HEK293T (cell line): ENCODE data around the gene TMEM106C.

Experiments
- CTCF ChIA-PET: fragments of 350-600 bp; formaldehyde crosslinking; extraction: SDS; loops from one replicate; lab custom pipeline; 2021; ENCODE audit warnings: antibody characterized with exemption, inconsistent platforms; lab: Yijun Ruan, JAX
- POLR2A ChIA-PET: fragments of 350-600 bp; formaldehyde crosslinking; extraction: SDS; loops from one replicate; lab custom pipeline; 2020; ENCODE audit warnings: antibody characterized with exemption, inconsistent platforms; lab: Yijun Ruan, JAX
- DNase-seq: peaks from one replicate; pipeline ENCODE4 v3.0.0; 2012; ENCODE audit warnings: mixed read lengths; ENCODE audit errors: extremely low spot score
- ARNT ChIP-seq: fragments of 450-650 bp; IDR thresholded peaks from 2 replicates; pipeline ENCODE4 v1.6.1; 2017; ENCODE audit warnings: mild to moderate bottlenecking
- BHLHE40 ChIP-seq: fragments of 450-650 bp; IDR thresholded peaks from 2 replicates; pipeline ENCODE4 v1.6.1; 2016; ENCODE audit warnings: mild to moderate bottlenecking, moderate library complexity, borderline replicate concordance
- CTBP1 ChIP-seq: fragments of 450-650 bp; IDR thresholded peaks from 2 replicates; pipeline ENCODE4 v1.6.1; 2016; ENCODE audit warnings: borderline replicate concordance
- ELF4 ChIP-seq: fragments of 450-650 bp; IDR thresholded peaks from 2 replicates; pipeline ENCODE4 v1.6.1; 2017; ENCODE audit warnings: antibody characterized with exemption
- FOXA1 ChIP-seq: fragments of 450-650 bp; IDR thresholded peaks from 2 replicates; pipeline ENCODE4 v1.6.1; 2016; ENCODE audit warnings: mild to moderate bottlenecking
- FOXK2 ChIP-seq: fragments of 450-650 bp; IDR thresholded peaks from 2 replicates; pipeline ENCODE4 v1.6.1; 2016; ENCODE audit warnings: mild to moderate bottlenecking
- FOXM1 ChIP-seq: fragments of 450-650 bp; IDR thresholded peaks from 2 replicates; pipeline ENCODE4 v1.6.1; 2017; ENCODE audit warnings: mild to moderate bottlenecking, borderline replicate concordance
- HDGF ChIP-seq: fragments of 450-650 bp; IDR thresholded peaks from 2 replicates; pipeline ENCODE4 v1.6.1; 2017; ENCODE audit warnings: antibody characterized with exemption, borderline replicate concordance
- L3MBTL2 ChIP-seq: fragments of 450-650 bp; conservative IDR thresholded peaks from 2 replicates; pipeline ENCODE4 v1.6.1; 2016; ENCODE audit warnings: mild to moderate bottlenecking
- LEF1 ChIP-seq: fragments of 450-650 bp; IDR thresholded peaks from 2 replicates; pipeline ENCODE4 v1.6.1; 2017; ENCODE audit warnings: mild to moderate bottlenecking, borderline replicate concordance
- NFRKB ChIP-seq: fragments of 450-650 bp; IDR thresholded peaks from 2 replicates; pipeline ENCODE4 v1.6.1; 2016; ENCODE audit warnings: mild to moderate bottlenecking, moderate library complexity
- PKNOX1 ChIP-seq: fragments of 450-650 bp; IDR thresholded peaks from 2 replicates; pipeline ENCODE4 v1.6.1; 2016
- SP1 ChIP-seq: fragments of 450-650 bp; IDR thresholded peaks from 2 replicates; pipeline ENCODE4 v1.6.1; 2017
- SUZ12 ChIP-seq: fragments of 450-650 bp; IDR thresholded peaks from 2 replicates; pipeline ENCODE4 v1.6.1; 2016; ENCODE audit warnings: mild to moderate bottlenecking
- TARDBP ChIP-seq: fragments of 450-650 bp; IDR thresholded peaks from 2 replicates; pipeline ENCODE4 v1.6.1; 2016
- ZNF384 ChIP-seq: fragments of 450-650 bp; IDR thresholded peaks from 2 replicates; pipeline ENCODE4 v1.6.1; 2016

TMEM106C gene

DNA sequence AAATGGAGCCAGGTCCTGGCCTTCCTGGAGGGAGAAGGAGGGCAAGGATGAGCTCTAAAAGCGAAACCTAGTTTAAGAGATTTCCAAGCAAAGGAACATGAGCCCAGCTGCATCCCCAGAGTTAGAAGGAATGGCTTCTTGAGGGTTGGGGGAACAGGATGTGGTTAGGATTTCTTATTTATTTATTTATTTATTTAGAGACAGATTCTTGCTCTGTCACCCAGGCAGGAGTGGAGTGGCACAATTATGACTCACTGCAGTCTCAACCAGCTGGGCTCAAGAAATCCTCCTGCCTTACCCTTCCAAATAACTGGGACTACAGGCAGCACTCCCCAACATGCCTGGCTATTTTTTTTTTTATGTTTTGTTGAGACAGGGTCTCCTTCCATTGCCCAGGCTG lies 25.3 kb upstream of the TMEM106C start:
- DNase-seq, result no peak
- CTCF ChIA-PET, result interaction anchor here (1.0 kb wide), 1 partner anchor 11 kb away, joined by 5 read pairs; no protein-coding TSS in a partner anchor
- POLR2A ChIA-PET, result interaction anchor here (0.7 kb wide), 1 partner anchor 17 kb away, joined by 3 read pairs; no protein-coding TSS in a partner anchor
- no peak for TF ChIP-seq SUZ12
- no peak for TF ChIP-seq TARDBP
- TF ChIP-seq ARNT, result no peak
- TF ChIP-seq LEF1, result no peak
- no peak for TF ChIP-seq NFRKB
- no peak for TF ChIP-seq PKNOX1
- no peak for TF ChIP-seq HDGF
- TF ChIP-seq ELF4, result no peak
- no peak for TF ChIP-seq FOXM1
- TF ChIP-seq BHLHE40, result no peak
- TF ChIP-seq FOXA1, result no peak
- TF ChIP-seq SP1, result no peak

DNA sequence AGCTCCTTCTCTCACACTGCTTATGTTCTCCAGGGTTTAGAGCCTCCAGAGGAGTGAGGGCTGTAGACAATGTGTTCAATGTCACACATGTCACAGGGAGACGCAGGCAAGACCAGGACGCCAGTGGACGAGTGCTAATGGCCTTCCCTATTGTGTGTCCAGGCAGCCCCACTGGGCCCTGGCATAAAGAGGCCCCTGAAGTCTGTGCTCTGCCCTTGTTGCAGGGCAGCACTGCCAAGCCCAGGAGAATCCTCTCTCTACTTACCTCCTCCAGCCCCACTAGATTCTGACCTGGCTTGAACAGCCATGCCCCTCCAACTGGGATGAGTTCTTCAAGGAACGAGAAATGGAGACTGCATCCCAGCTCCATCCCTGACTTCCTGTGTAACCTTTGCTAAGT lies 24.8 kb upstream of the TMEM106C start:
- TF ChIP-seq NFRKB (no peak), ELF4 (no peak), SP1 (no peak), BHLHE40 (no peak), SUZ12 (no peak), FOXA1 (no peak), PKNOX1 (no peak), ZNF384 (no peak), ARNT (no peak), HDGF (no peak), FOXM1 (no peak), L3MBTL2 (no peak), TARDBP (no peak), LEF1 (no peak), FOXK2 (no peak), CTBP1 (no peak)
- ChIA-PET CTCF (interaction anchor here (1.0 kb wide), 1 partner anchor 11 kb away, joined by 5 read pairs; no protein-coding TSS in a partner anchor), POLR2A (no interaction called here)

DNA sequence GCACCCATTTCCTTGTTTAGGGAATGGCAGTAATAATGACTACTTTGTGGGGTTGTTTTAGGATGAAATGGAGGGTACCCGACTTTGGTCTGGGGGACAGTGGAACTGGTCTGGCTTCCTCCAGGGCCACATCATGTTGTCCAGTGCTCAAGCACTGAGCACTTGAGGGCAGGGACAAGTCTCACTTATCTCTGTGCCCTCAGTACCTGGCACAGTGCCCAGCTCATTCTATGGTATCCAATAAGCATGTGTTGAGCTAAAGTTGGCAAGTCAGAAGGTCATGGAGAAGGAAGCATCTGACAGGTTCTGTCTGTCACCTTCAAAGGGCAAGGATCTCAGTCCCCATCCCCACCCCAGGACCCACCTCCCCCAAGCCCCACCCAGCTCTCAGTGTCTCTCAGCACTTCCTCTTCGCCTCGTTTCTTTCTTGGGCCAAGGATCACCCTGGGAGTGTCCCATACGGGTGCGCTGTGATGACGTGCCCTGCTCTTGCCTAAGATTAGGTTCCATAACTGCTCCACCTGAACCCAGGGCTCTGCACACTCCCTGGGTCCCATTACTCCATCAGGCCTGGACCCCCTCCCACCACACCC lies 24.3 kb upstream of the TMEM106C start:
- no peak for DNase-seq
- POLR2A ChIA-PET, result no interaction called here
- CTCF ChIA-PET, result no interaction called here
- TF ChIP-seq ZNF384 (no peak), CTBP1 (no peak), SP1 (no peak), HDGF (no peak), PKNOX1 (no peak), SUZ12 (no peak), FOXM1 (no peak), L3MBTL2 (no peak), NFRKB (no peak), TARDBP (no peak), LEF1 (no peak), FOXK2 (no peak), FOXA1 (no peak), BHLHE40 (no peak), ELF4 (no peak), ARNT (no peak)

More for the DNA sequence above, 24.8 kb upstream of the TMEM106C start:
- DNase-seq, result no peak

DNA sequence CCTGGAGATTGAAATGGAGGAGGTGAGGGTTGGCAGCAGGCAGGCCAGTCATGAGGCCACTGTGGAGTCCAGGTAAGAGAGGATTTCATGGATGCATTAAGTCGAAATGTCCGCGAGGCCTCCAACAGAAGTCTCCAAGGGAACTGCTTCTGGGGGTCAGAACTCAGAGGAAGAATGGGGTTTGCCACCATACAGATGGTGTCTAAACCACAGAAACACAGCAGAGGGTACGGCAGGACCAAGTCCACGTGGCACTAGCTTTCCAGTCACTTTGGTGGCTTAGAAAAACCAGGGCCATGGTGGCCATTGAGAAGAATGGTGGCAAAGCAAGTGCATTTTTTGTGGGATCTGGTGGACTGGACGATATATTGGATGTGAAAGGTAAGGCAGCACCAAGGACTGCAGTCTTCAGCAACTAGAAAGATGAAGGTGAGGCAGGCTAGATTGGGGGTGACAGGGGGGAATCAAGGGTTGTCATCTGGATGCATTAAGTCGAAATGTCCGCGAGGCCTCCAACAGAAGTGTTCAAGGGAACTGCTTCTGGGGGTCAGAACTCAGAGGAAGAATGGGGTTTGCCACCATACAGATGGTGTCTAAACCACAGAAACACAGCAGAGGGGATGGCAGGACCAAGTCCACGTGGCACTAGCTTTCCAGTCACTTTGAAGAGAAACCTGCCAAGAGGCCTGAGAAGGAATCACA lies 22.5 kb upstream of the TMEM106C start:
- ChIA-PET POLR2A (no interaction called here), CTCF (interaction anchor here (1.1 kb wide), 1 partner anchor 8 kb away, joined by 3 read pairs; no protein-coding TSS in a partner anchor)
- TF ChIP-seq CTBP1, result no peak
- no peak for TF ChIP-seq PKNOX1
- no peak for TF ChIP-seq LEF1
- TF ChIP-seq ELF4, result no peak
- no peak for TF ChIP-seq ARNT
- no peak for TF ChIP-seq SP1
- TF ChIP-seq ZNF384, result no peak
- no peak for DNase-seq

DNA sequence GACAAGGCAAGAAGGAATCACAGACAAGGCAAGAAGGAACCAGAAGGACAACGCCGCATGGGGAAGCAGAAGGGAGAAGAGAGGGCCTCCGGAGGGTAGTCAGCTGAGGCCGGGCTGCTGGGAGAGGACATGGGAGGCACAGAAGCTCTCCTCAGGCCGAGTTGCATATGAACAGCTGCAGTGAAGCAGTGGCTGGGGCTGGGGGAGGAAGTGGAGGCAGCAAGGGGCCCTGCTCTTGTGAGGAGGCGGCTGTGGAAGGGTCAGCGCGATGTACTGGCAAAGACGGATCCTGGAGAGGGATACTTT lies 22.0 kb upstream of the TMEM106C start:
- no peak for DNase-seq
- POLR2A ChIA-PET, result no interaction called here
- CTCF ChIA-PET, result interaction anchor here (1.1 kb wide), 1 partner anchor 8 kb away, joined by 3 read pairs; no protein-coding TSS in a partner anchor
- no peak for TF ChIP-seq FOXM1
- TF ChIP-seq L3MBTL2, result no peak
- no peak for TF ChIP-seq PKNOX1
- TF ChIP-seq ELF4, result no peak
- no peak for TF ChIP-seq SP1
- no peak for TF ChIP-seq NFRKB
- TF ChIP-seq ARNT, result no peak
- TF ChIP-seq BHLHE40, result no peak
- no peak for TF ChIP-seq FOXK2
